ENCODE data around the gene UBB. TPM values are rescaled to one million over a fixed set of nuclear protein-coding genes. Genes with fewer than 3 reads are reported as not detected.
A peak's percentile ranks its signal among the peaks of the same experiment; 100 is the strongest.

The UBB gene
- total and polyA plus RNA-seq, 9 of the 15 experiments (the other 6 are each of a cell fraction or from before 2014, with no cell fraction given): 1,069 to 4,143 (median 1,696) TPM

GRCh38 chr17:16380640-16381495 lies at the start of gene UBB (continued):
- TF ChIP-seq CREB1 (IDR thresholded peaks at IDR 0.05): peak; percentile 80; the same call in 1 of the 2 replicates
- peak; percentile 90 for TF ChIP-seq CREB1 (CRISPR knock-in tag; IDR thresholded peaks at IDR 0.05)
- peak; percentile 25; the same call in 1 of the 2 replicates for TF ChIP-seq TARDBP (IDR thresholded peaks at IDR 0.05)
- no peak for TF ChIP-seq RBM25 (IDR thresholded peaks at IDR 0.05; ENCODE audit: low read depth, low read length, severe bottlenecking)
- TF ChIP-seq RBM22 (IDR thresholded peaks at IDR 0.05; ENCODE audit: low read depth, low read length, poor library complexity, severe bottlenecking): peak; percentile 79
- peak; percentile 99 for TF ChIP-seq KDM5B (IDR thresholded peaks at IDR 0.05; ENCODE audit: insufficient replicate concordance, low read depth, low read length)
- no peak; the same call in 1 of the 2 replicates for TF ChIP-seq JUN (IDR thresholded peaks at IDR 0.05; ENCODE audit: borderline replicate concordance, low read depth, low read length)
- no peak for TF ChIP-seq JUN (CRISPR knock-in tag; IDR thresholded peaks at IDR 0.05; ENCODE audit: borderline replicate concordance)
- TF ChIP-seq ZNF609 (CRISPR knock-in tag; IDR thresholded peaks at IDR 0.05; ENCODE audit: borderline replicate concordance): no peak
- no peak for TF ChIP-seq ARHGAP35 (IDR thresholded peaks at IDR 0.05; ENCODE audit: partially characterized antibody)
- no peak for TF ChIP-seq DLX4 (CRISPR knock-in tag; IDR thresholded peaks at IDR 0.05)
- TF ChIP-seq ZBTB12 (CRISPR knock-in tag; IDR thresholded peaks at IDR 0.05): peak; percentile 61
- no peak for TF ChIP-seq ZNF551 (CRISPR knock-in tag; IDR thresholded peaks at IDR 0.05)
- TF ChIP-seq ZNF778 (CRISPR knock-in tag; IDR thresholded peaks at IDR 0.05): no peak
- TF ChIP-seq ZFP36 (IDR thresholded peaks at IDR 0.05; ENCODE audit: low read depth, low read length, partially characterized antibody): no peak
- TF ChIP-seq, protein P1, sequence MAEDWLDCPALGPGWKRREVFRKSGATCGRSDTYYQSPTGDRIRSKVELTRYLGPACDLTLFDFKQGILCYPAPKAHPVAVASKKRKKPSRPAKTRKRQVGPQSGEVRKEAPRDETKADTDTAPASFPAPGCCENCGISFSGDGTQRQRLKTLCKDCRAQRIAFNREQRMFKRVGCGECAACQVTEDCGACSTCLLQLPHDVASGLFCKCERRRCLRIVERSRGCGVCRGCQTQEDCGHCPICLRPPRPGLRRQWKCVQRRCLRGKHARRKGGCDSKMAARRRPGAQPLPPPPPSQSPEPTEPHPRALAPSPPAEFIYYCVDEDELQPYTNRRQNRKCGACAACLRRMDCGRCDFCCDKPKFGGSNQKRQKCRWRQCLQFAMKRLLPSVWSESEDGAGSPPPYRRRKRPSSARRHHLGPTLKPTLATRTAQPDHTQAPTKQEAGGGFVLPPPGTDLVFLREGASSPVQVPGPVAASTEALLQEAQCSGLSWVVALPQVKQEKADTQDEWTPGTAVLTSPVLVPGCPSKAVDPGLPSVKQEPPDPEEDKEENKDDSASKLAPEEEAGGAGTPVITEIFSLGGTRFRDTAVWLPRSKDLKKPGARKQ (CRISPR knock-in tag; IDR thresholded peaks at IDR 0.05): no peak
- no peak for TF ChIP-seq WHSC1 (IDR thresholded peaks at IDR 0.05; ENCODE audit: low read length)
- TF ChIP-seq ZNF707 (CRISPR knock-in tag; conservative IDR thresholded peaks at IDR 0.05): 0 out of 2 replicates have a peak, but pooled peaks have one; percentile 37
- TF ChIP-seq MAZ (CRISPR knock-in tag; conservative IDR thresholded peaks at IDR 0.05 in 1 of 2, IDR thresholded peaks at IDR 0.05 in 1 of 2): peak in 1 of 2 experiments; percentile 56; a peak in 2 of 4 replicates

Data from K562 (cell line).